Fibroblast of skin of left biceps (primary cell): ENCODE results near the gene FAM174B.

Source experiments
- DNase-seq, 2 experiments: peaks; one replicate each; pipeline ENCODE4 v3.0.0-alpha.2; 2013; ENCODE audit warnings: low read depth in 2 of 2

The FAM174B gene

GRCh38 chr15:92571824-92572223 lies 83.8 kb downstream of the FAM174B start:
- DNase-seq, result no peak

GRCh38 chr15:92570391-92570790 lies 85.2 kb downstream of the FAM174B start:
- DNase-seq, result no peak

GRCh38 chr15:92569778-92570177 lies 85.8 kb downstream of the FAM174B start:
- no peak for DNase-seq
